COLO829 (cell line): ENCODE data around the gene CCDC88C.
A peak's percentile ranks its signal among the peaks of the same experiment; 100 is the strongest.

Experiments used
- DNase-seq: peaks from one replicate; pipeline ENCODE4 v3.0.0; 2012; ENCODE audit warnings: low spot score

CCDC88C gene

DNA sequence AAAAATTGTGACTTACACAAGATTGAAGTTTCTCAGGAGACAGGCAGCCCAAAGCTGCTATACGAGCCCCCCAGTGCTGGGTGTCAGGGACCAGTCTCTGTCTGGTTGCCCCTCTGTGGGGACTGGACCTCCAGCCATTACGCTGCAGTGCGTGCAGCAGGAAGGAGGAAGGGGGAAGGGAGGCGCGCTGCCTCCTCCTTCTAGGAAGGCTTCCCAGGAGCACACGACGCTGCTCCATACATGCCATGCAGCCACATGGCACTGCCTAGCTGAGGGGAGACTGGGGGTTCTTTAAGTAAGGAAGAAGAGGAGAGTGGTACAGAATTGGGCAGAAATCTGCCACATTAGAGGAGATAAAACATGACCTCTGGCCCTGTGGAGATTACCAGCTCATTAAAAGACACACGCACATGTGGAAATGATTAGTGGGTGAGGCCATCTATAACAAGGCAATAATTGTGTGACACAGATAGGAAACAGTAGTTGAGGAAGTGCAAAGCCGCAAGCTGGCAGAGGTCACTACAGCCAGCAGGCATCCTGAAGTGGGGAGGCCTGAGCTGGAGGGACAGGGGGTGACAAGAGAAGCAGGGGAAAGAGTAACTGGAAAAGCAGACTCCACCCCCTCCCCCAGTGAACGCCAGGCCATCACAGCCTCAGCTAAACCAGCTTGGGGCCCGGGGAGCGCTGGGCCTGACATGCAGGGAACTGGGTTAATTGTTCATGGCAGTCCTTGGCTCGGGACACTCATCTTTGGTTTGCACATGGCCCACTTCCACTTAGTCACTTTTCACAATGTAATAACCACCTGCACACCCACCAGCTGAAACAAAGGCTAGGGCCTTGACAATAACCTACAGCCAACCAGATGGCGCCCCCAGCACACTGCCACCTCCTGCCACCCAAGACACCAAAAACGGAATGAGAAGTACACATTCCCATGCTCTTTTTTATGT is 39.6 kb downstream of the CCDC88C start:
- DNase-seq: peak; percentile 56

DNA sequence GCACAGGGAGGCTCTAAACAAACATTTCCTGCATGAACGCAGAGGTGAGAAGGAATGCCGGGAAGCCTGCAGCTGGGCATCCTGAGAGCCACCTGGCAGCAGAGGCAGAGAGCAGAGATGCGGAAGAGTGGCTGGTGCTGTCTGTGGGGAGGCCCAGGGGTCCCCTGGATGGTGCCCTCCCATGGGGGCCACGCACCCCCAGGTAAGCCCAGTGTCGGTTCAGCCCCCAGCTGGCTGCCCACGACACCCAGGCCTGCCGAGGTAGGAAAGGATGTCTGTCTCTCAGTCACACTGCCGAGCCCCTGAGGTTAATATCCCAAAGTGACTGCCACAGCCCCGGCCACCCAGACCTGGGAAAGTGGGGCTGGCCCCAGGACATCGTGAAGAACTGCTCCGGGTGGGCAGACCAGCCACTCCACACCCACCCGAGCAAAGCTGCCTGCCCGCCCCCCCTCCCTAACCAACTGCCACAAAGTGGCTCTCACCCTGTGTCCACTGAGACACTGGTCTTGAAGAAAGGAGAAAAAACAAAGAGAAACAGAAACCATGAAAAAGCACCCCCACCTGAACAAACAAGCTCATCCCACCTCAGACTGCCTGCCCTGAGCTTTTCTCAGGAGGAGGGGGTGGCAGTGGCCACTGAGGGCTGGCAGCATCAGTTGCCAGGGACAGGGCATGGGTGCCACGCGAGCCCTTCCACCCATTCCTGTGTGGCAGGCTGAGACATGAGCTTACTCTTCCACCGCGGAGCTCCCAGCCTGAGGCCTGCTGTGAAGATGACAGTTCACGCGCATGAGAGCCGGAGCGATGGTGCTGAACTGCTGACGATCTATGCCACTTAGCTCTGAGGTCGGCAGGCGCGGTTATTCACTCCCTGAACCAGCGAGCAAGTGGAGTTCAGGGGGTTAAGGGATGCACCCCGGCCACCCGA is 40.8 kb downstream of the CCDC88C start:
- no peak for DNase-seq

DNA sequence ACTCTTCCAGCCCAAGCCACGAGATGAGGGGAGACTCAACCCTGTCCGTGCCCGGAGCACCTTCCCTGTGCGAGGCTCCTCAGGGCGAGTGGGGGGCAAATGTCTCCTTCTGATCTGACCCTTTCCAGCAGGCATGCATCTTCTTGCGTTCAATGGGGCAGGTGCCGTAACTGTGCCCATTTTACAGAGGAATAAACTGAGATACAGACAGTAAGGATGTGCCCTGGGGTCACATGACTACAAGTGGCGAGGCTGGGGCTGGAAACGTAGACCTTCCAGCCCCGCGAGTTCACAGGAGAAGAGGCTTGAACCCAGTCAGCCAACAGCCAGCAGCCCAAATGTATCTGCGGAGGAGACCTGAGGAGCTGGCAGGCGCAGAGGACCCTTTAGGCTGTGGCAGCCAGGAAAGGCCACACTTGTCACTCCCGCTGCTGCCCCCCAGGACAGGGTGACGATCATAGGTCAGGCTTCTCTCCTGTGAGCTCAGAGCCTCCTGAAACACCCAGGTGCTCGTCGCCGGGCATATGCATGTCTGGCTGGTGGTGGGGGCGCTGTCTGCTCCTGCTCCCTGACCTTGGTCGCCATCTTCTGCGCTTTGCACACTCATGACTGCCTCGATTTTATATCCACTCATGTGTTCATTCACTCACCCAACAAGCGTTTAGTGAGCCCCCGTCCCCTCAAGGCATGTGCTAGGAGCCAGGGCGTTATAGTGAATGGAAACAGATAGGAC is 41.7 kb downstream of the CCDC88C start:
- no peak for DNase-seq

DNA sequence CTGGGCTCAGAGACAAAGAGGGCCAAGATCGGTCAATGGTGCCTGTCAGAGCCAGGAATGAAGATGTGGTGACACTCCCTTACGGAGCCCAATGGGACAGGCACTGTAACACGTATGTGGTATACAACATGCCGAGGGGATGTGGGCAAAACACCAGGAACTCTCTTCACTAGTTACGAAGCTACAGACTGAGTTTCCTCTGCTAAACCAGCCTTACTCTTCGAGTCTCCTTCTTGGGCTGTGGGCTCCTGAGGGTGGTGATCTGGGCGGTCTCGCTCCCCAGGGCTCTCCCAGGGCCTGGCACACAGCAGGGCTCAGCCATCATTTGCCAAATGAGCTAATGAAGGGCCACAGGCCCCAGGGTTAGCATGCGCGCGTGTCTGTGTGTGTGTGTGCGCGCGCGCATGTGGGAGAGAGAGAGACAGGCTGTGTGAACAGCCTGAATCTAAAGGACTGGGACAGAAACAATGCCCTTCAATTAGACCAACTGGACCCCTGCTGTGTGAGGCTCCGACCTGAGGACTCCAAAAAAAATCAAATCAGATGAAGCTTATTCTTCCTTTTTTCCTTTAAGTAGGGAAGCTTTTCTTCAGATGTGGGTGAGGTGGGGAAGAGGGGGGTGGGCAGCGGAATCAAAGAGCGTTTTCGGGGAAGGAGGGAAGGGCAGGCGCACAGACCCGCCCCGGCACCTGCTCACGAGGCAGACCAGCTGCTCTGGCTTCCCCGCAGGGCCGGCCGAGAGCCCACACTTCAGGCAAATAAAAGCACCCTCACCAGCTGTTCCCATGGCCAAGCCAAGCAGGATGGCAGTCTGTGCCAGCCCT is 42.5 kb downstream of the CCDC88C start:
- DNase-seq: no peak

DNA sequence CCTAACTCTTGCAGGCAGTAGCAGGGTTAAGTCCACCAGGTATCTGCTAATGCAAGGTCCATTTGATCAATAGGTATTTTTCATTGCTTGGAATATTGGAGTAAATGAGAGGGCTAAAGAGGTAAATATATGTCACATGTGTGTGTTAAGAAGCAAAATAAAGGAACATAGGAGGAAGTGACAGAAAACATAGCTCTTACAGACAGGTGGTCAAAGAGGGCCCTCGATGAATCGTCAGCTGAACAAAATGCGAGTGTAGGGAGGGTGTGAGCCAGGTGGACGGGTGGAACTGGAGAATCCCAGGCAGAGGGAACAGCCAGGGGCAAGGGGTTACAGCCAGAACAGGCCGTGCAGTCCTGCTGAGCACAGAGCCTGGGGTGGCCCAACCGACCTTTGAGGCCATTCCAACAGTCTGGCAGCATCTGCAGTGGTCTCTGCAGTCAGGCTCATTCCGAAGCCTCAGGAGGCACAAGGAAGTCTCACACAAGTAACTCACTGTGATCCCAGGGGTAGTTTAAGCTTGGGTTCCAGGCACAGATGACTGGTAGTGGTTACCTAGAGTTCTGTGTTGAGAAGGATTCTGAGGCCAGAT is 43.2 kb downstream of the CCDC88C start:
- DNase-seq: no peak

DNA sequence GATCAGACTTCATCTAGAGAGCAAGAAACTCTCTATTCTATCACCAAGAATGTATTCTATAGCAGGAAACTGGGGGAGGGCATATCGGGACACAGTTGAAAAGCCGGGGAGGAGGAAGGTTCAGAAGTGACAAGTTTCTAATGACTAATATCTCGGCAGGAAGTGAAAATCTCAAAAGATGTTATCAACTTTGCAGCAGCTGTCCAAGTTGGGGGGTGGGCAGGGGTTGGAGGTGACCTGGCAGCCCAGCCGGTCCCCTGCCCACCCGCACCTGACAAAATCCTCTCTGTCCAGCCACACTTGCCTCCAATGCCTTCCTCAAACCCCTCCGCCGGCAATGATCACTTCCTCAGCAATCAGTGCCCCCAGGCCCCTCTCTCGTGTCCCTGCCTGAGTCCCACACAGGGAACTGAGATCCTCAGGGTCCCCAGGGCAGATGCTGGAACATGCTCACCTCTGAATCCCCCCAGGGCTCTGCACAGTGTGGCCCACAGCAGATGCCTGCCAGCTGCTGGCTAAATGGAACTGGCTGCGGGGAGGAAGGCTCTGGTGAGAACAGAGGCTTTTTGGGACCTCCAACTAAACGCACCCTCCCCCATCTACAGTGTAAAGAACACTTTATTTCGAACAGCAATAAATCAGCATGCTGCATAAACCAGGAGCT is 43.9 kb downstream of the CCDC88C start:
- DNase-seq: no peak

DNA sequence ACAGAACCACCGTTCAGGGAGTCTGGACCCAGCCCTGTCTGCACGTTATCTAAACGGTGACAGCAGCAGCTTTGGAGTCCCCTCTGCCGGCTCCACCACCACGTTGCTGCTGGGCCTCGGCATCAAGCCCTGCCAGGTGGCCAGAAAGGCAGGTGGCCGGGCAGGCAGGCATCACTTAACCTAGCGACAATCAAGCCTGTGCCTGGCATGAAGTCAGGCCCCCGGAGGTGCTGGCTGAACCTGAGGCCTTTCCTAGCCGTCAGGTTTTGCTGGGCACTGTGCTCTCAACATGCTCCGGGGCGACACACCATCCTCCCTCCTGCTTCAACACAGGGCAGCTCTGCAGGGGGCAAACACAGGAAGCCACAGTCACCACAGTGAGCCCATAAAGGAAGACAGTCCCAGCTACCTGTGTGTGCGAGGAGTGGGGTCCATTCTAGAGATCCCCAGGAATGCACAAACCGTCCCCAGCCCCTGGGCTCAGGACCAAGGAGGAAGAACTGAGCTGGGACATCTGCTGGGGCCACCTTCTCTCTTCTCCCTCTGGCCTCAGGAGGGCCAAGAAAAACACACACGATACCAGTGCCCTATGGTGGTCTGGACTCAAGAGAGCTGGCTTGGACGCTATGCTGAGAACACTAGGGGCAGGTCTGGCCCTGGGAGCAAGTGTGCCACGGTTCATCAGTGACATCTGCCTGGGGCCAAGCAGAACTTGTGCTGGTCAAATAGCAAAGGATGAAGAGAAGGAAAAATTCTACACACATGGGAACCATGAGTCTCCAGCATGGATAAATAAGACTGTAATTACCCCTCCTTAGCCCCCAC is 44.7 kb downstream of the CCDC88C start:
- no peak for DNase-seq

DNA sequence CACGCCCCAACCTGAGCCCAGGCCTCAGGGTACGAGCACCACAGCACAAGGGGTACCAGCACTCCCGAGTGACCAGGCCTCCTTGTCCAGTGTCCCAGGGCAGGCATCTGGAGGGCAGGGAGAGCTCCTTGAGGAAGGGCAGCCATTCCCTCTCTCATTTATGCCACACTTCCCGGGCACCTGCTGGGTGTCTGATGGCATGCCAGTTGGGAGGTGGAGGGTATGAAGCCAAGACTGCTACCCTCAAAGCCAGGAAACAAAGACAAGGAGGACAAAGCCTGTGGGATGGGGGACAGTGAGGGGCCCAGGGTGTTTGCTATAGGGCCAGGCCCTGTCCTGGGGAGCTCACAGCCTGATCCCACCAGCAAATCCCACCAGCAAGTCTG is 45.6 kb downstream of the CCDC88C start:
- DNase-seq: no peak

DNA sequence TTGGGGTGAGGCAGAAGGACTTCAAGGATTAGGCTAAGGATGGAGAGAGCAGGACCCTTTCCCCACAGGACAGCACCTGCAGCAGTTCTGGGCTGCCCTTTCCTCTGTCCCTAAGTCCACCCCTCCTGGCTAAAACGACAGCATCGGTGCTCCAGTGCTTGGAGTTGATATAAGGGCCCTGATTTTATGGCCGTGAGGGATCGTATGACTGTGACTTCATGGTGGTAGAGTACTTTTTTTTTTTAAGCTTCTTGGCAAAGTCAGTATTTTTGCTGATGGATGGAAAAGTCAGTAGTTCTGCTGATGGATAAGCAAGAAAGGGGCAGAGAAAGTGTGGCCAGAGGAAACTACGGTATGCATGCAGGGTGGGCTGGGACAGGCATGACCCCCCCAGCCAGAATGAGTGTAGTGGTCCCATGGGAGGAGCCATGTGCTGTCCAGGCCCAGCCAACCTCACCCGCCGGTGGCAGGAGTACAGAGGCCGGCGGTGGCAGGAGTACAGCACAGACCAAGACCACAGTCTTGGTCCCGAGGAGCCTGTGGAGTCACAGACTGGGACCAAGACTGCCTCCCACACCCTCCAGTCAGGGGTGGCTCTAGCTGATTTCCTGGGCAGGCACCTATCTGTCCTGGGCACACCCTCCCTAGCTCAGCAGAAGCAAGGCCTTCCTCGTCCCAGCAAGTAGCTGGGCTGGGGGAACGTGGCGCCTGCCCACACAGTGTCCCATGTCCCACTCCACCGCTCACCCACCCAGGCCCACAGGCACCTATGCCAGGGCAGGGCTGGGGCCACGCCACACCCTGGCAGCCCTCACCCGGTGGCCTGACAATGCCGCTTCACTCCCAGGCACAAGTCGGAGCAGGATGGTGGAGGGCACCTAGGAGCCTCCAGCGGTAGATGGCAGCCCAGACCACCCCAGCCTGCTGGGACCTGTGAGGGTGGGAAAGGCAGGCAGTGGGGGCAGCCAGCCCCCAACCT is 46.3 kb downstream of the CCDC88C start:
- DNase-seq: no peak

DNA sequence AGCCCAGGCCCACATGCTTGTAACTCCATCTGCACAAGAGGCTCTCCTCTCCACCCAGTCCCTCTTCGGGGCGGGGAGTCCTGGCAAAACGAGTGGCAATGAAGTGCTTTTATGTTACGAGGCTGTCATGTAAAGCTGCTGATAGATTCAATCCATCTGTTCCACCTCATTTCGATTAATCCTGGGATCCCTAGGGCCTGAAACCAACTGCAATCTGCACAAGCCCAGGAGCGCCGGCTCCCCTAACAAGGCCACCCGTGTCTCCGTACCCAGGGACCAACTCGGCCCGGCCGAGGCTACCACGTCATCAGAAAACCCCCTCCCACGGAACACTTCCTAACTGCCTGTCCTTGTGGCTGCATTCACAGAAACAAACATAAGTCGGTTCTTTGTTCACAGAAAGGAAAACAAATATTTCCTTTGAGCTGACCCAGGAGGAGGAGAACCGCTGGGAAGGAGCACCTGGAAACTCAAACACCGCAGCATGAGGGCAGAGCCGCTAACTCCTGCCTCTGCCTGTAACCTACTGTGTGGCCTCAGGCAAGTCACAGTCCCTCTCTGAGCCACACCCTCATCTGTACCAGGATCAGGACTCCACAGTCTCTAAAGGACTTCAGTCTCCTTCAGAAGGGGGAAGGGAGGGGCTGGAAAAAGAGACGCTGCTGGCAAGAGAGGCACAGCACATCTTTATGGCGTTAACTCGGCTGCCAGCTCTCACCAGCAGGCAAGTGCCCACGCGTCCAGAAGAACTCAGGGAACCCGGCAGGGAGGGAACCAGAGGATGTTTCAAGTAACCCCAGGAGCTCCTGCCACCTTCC is 47.8 kb downstream of the CCDC88C start:
- DNase-seq: peak; percentile 52

DNA sequence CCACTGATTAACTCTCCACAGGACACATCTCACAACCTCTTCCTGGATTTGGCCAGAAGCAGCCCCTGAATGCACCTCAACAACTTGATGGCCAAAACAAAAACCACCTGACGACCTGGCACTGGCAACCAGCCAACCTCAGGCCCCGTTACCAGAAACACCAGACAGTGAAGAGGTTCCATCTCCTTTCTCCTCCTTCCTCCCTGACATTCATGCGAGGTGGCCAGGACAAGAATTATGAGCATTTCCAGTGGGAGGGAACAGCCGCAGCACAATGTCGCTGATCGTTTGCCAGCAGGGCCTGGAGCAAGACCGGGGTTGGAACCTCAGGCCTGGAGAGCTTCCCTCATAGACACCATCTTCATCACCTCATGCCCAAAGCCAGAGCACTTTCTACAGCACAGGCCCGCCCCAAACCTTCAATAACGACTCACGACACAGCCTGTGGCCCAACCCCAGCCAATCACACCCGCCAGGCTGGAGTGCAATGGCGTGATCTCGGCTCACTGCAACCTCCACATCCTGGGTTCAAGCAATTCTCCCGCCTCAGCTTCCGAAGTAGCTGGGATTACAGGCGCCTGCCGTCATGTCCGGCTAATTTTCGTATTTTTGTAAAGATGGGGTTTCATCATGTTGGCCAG is 48.7 kb downstream of the CCDC88C start:
- DNase-seq: no peak

DNA sequence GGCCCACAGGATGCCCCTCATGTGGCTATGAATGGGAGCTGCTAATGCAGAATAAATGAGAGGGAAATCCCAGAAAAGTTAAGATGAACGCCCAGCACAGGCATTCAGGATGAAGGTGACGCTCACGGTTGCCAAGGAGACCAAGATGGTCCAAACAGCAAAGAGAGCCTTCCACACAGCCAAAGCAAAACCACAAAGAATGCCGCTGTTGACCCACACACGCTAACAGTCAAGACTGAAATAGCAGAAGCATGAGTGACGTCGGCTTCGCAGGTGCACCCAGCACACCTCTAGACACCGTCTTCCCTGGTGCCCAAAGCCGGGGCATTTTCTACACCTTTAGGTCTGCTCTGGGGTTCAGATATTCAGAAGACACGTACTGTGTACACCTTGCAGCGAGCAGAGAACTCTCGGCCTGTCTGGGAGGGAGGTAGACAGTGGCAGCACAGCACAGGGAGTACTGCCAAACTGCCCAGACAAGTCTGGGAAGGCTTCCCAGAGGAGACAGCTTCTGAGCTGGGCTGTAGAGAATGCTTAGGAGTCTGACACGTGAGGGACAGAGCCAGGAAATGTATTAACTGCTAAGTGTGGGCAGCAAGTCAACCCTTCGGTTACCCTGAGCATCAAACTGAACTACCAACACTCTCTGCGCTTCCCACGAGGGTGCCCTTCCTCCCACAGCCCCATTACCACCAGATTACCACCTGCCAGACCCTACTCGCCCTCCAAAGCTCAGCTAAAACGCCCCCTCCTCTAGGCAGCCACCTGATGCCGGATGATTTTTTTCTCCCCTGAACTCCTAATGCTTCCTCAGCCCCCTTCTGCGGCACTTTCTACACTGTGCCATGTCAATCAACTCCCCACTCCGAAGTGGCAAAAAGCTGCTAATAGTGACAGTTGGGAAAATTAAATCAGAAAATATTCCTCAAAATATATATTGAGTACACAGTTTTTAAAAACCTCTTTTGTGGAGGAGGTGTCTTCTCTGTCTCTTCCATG is 50.1 kb downstream of the CCDC88C start:
- DNase-seq: no peak

DNA sequence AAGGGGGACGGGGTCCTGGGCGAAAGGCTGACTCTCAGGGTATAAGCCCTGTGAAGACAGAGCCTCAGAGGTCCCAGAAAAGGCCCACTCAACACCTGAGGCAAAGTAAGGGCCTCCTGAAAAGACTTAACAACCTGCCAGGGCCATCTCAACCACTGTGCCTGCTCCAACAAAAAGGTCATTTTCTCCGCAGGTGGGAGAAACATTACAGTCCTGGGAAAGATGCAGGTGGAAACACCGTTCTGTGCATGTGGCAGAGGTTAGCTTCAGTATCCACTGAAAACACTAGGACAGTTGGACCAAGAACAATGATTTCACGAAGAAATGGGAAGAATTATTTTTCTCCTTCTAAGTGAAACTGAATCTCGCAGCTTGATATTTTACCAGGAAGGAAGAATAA is 50.9 kb downstream of the CCDC88C start:
- DNase-seq: no peak

DNA sequence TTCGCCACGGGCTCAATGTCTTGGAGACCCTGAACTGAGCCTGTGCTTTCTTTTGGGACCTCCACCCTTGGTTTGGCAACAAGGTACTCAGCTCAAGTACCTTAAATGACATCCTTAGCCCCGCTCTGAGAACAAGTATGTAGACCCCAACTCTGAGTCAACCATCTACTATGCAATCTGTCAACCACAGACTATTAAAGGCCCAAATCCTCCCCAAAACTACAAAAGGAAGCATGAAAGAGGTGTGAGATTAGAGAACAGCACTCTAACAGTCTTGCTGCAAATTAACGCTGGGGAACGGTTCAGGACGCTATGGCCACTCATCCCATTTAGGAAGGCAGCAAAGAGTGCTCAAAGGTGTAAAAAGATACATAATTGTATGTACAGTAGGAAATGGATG is 52.1 kb downstream of the CCDC88C start:
- no peak for DNase-seq

DNA sequence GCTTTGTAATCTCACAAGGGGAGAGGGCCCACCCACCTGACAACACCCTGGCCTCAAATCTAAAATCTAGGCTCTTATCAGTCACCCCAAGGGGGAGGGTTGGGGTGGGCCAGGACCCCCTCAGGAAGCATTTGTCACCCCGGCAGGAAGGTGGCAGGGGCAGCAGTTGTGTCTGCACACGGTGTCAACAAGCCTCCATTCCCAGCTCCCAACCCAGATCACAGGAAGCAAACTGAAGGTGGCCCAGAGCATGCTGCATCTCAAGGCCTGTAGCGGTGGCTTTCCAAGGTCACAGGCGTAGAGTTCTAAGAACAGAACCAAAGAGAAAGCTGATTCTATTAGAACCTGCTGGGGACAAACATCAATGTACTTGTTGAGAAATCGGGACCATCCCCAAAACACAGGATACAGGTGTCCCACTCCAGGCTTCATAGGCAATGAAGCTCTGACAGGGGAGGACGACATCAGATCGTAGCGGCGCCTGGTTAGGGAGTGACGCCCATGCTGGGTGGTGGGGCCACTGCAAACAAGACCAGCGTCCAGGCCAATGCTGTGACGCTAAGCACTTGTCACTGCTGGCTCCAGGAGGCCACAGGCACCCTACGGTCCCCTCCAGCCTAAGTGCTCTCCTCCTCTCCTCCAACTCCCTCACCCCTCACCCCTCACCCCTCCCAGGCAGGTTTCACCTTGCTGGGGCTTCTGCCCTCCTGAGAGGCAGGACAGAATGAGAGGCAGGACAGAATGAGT is 52.9 kb downstream of the CCDC88C start:
- no peak for DNase-seq
